ENCODE results near the gene DVL1. TPM values are rescaled to one million over a fixed set of nuclear protein-coding genes. Genes with fewer than 3 reads are reported as not detected.

Gene DVL1
- total and polyA plus RNA-seq, 10 of the 15 experiments (the other 5 are each of a cell fraction or from before 2014, with no cell fraction given) = 0.10 to 31.1 (median 4.6) TPM

DNA sequence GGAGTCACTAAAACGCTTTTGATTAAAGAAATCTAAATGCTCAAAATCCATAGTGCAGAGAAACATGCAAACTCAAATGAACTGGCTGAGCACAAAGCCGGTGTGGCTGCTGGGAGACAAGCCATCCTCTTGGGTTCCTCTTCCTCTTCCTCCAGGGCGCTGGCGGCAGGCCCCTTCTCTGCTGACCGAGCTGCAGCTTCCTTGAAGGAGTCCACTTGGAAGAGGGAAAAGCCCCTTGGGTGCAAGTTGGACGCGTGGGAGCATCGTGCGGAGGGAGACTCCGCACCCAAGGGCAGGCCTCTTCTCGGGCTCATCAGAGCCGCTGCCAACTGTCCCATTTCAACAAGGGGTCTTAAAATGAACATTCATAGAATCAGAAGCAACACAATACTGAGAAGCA lies 42.0 kb upstream of the DVL1 start (continued):
- TF ChIP-seq CREB1 (IDR thresholded peaks at IDR 0.05; ENCODE audit: low read depth) (no peak), SUPT20H (IDR thresholded peaks at IDR 0.05; ENCODE audit: borderline replicate concordance, control insufficient read depth, low read depth, low read length) (no peak), HDGF (IDR thresholded peaks at IDR 0.05) (no peak), IKZF1 (conservative IDR thresholded peaks at IDR 0.05) (no peak), ZSCAN29 (IDR thresholded peaks at IDR 0.05) (no peak), HDAC6 (IDR thresholded peaks at IDR 0.05; ENCODE audit: unreplicated experiment) (no peak), JUNB (IDR thresholded peaks at IDR 0.05) (no peak)
- TF ChIP-seq, protein P1, sequence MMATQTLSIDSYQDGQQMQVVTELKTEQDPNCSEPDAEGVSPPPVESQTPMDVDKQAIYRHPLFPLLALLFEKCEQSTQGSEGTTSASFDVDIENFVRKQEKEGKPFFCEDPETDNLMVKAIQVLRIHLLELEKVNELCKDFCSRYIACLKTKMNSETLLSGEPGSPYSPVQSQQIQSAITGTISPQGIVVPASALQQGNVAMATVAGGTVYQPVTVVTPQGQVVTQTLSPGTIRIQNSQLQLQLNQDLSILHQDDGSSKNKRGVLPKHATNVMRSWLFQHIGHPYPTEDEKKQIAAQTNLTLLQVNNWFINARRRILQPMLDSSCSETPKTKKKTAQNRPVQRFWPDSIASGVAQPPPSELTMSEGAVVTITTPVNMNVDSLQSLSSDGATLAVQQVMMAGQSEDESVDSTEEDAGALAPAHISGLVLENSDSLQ (IDR thresholded peaks at IDR 0.05) = no peak

DNA sequence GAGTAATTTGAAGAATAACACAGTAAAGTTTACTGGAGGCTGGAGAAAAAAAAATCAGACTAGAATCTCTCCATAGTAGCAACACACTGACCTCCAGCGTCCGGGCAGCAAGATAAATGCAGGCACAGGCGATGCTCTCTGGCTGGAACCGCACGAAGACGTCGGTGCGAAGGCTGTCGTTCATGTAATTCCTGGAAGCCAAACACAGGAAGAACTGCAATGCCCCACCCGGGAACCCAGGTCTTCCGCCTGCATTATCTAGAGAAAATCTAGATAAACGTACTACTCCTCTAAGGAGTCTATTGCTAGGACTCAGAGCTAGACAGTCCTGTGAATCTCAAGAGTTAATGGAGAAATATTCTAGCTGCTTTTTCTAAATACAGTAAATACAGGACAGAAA lies 41.5 kb upstream of the DVL1 start:
- ChIA-PET POLR2A (interaction anchor here (1.3 kb wide), 1 partner anchor 15 kb away, joined by 3 read pairs; the partner anchor contains the start of gene AURKAIP1), RAD21 (ENCODE audit: unreplicated experiment) (no interaction called here), CTCF (interaction anchor here (1.6 kb wide), 1 partner anchor 19 kb away, joined by 7 read pairs; no protein-coding TSS in a partner anchor), SMC1A (ENCODE audit: uncharacterized antibody, unreplicated experiment) (no interaction called here)
- no peak for ATAC-seq
- no peak for FAIRE-seq
- peaks cover 54 to 56% of the 10 kb centered on the region in 2 experiments for H3K36me3 ChIP-seq (ENCODE audit: control insufficient read depth in 2 of 2, insufficient read depth in 2 of 2, low read length in 1 of 2)
- H3K9me3 ChIP-seq (replicated peaks; ENCODE audit: control insufficient read depth, insufficient read depth, low read length) = no peaks in the 10 kb centered on the region
- H4K20me1 ChIP-seq (ENCODE audit: control insufficient read depth, insufficient read depth) = no peaks in the 10 kb centered on the region
- no peak overlapping the region for H3K27ac ChIP-seq (ENCODE audit: control insufficient read depth, insufficient read depth)
- WGBS (ENCODE audit: insufficient coverage, insufficient replicate concordance, low lambda C conversion rate, missing lambda C conversion rate) = over 99% methylated on average over 12 of the region's 12 CpGs
- no peaks in the 10 kb centered on the region for H3K27me3 ChIP-seq (replicated peaks in 1 of 2; ENCODE audit: control insufficient read depth in 2 of 2, insufficient read depth in 2 of 2, low read length in 1 of 2)
- H3K9ac ChIP-seq (ENCODE audit: control insufficient read depth, insufficient read depth, low read length) = no peak overlapping the region
- peaks cover 3% of the 10 kb centered on the region; the same call in 1 of the 2 replicates for H3K79me2 ChIP-seq (ENCODE audit: control insufficient read depth, insufficient read depth, low read length)
- H3K4me1 ChIP-seq (ENCODE audit: control insufficient read depth, insufficient read depth, low read length) = no peaks in the 10 kb centered on the region
- no peak for DNase-seq (ENCODE audit: low read depth, low spot score)
- H2AFZ ChIP-seq (ENCODE audit: control insufficient read depth, low read depth, low read length) = no peak overlapping the region
- no TSS peak for BruUV-seq (replicated peaks)
- in situ Hi-C loops (cut with MboI) (no loop called here), intact Hi-C loops (cut with micrococcal nuclease; ENCODE audit: unreplicated experiment) (no loop called here)
- no peak overlapping the region for H3K4me3 ChIP-seq
- no peak overlapping the region for H3K4me2 ChIP-seq (ENCODE audit: control insufficient read depth, insufficient read depth)
- TF ChIP-seq YBX1 (IDR thresholded peaks at IDR 0.05) (no peak), NR2F1 (conservative IDR thresholded peaks at IDR 0.05) (no peak), FOS (IDR thresholded peaks at IDR 0.05; ENCODE audit: borderline replicate concordance, extremely low read depth, insufficient read length) (no peak), NR2C1 (IDR thresholded peaks at IDR 0.05) (no peak), RCOR1 (conservative IDR thresholded peaks at IDR 0.05; ENCODE audit: low read depth, low read length) (no peak), SMARCA5 (IDR thresholded peaks at IDR 0.05) (no peak), LARP7 (IDR thresholded peaks at IDR 0.05) (no peak), ZNF274 (IDR thresholded peaks at IDR 0.05; ENCODE audit: insufficient read depth, insufficient read length) (no peak), ZNF217 (IDR thresholded peaks at IDR 0.05) (no peak), TARDBP (IDR thresholded peaks at IDR 0.05; ENCODE audit: borderline replicate concordance) (no peak), POU2F2 (IDR thresholded peaks at IDR 0.05; ENCODE audit: borderline replicate concordance, low read depth, low read length) (no peak)
- TF ChIP-seq, protein P2, sequence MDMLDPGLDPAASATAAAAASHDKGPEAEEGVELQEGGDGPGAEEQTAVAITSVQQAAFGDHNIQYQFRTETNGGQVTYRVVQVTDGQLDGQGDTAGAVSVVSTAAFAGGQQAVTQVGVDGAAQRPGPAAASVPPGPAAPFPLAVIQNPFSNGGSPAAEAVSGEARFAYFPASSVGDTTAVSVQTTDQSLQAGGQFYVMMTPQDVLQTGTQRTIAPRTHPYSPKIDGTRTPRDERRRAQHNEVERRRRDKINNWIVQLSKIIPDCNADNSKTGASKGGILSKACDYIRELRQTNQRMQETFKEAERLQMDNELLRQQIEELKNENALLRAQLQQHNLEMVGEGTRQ (IDR thresholded peaks at IDR 0.05; ENCODE audit: borderline replicate concordance, low read depth, low read length) = no peak
- TF ChIP-seq, protein P3, sequence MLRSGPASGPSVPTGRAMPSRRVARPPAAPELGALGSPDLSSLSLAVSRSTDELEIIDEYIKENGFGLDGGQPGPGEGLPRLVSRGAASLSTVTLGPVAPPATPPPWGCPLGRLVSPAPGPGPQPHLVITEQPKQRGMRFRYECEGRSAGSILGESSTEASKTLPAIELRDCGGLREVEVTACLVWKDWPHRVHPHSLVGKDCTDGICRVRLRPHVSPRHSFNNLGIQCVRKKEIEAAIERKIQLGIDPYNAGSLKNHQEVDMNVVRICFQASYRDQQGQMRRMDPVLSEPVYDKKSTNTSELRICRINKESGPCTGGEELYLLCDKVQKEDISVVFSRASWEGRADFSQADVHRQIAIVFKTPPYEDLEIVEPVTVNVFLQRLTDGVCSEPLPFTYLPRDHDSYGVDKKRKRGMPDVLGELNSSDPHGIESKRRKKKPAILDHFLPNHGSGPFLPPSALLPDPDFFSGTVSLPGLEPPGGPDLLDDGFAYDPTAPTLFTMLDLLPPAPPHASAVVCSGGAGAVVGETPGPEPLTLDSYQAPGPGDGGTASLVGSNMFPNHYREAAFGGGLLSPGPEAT (IDR thresholded peaks at IDR 0.05; ENCODE audit: low read depth) = no peak
- TF ChIP-seq, protein P4, sequence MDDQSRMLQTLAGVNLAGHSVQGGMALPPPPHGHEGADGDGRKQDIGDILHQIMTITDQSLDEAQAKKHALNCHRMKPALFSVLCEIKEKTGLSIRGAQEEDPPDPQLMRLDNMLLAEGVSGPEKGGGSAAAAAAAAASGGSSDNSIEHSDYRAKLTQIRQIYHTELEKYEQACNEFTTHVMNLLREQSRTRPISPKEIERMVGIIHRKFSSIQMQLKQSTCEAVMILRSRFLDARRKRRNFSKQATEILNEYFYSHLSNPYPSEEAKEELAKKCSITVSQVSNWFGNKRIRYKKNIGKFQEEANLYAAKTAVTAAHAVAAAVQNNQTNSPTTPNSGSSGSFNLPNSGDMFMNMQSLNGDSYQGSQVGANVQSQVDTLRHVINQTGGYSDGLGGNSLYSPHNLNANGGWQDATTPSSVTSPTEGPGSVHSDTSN (IDR thresholded peaks at IDR 0.05; ENCODE audit: insufficient replicate concordance, low read depth, low read length) = no peak
